Mucosa of rectum (tissue), 2 donors: ENCODE data around the gene ZFP90.
"Not testable (repeated sequence)": the region's sequence is repeated elsewhere in the genome, so short reads cannot be mapped to it uniquely, and the experiment has no call there.

Experiments used
- H3K27ac ChIP-seq, 2 donors: one replicate each; pipeline ENCODE4 v1.7.0; 2013; ENCODE audit warnings: inconsistent platforms in 2 of 2, low read depth in 2 of 2, low read length in 2 of 2
- H3K27me3 ChIP-seq, 2 donors: one replicate each; pipeline ENCODE4 v1.7.0; 2013; ENCODE audit warnings: low read length in 2 of 2; ENCODE audit not compliant: control insufficient read depth in 2 of 2, insufficient read depth in 2 of 2
- H3K36me3 ChIP-seq, 2 donors: one replicate each; pipeline ENCODE4 v1.7.0; 2013; ENCODE audit warnings: low read length in 2 of 2; ENCODE audit not compliant: control insufficient read depth in 2 of 2, insufficient read depth in 2 of 2
- H3K4me1 ChIP-seq, 2 donors: one replicate each; pipeline ENCODE4 v1.7.0; 2013; ENCODE audit warnings: low read length in 2 of 2, mild to moderate bottlenecking in 1 of 2; ENCODE audit not compliant: control insufficient read depth in 2 of 2, insufficient read depth in 2 of 2
- H3K4me3 ChIP-seq, 2 donors: one replicate each; pipeline ENCODE4 v1.7.0; 2013; ENCODE audit warnings: low read length in 2 of 2
- H3K9ac ChIP-seq, 2 donors: one replicate each; pipeline ENCODE4 v1.7.0; 2013; ENCODE audit warnings: low read length in 2 of 2, low read depth in 1 of 2, mild to moderate bottlenecking in 1 of 2
- H3K9me3 ChIP-seq, 2 donors: one replicate each; pipeline ENCODE4 v1.7.0; 2013; ENCODE audit warnings: low read length in 2 of 2; ENCODE audit not compliant: control insufficient read depth in 2 of 2
- donor health status: healthy.
- donor health status: Normal muscosa, but diverticular disease.

The ZFP90 gene

DNA sequence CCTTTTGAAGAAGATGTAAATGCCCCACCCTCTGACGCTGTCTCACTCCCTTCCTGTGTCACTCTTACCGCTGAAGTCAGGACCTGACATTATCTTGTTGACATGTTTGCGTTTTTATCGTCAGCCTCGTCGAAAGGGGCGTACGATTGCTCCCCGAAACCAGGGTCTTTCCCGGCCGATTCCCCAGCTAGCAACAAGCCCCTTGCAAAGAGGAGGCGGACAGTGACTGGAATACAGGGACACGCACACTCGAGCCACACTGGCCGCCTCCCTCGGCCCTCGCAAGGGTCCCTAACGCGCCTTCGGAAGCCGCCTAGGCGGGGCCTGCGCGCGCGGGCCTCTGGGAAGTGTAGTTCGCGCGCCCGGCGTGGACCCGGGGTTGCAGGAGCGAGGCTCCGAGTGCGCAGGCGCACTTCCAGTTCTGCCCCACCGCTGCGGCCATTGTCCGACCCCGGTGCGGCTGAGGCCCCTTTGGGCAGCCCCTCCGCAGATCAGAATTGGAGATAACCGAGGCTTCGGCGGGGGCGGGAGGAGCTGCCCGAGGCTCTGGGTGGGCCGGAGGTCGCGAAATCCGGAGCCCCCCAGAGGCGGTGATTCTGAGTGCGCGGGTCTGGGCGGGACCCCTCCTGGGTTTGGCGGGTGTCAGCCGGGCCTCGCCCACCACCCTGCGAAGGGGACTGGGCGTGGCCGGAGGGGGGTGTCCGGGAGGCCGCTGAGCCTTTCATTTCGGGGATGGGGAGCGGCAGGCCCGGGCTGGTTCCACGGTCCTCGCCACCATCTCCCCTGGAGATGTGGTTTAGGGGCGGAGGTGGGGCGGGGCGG lies at the start of gene ZFP90:
TSS of gene ZFP90 (plus strand) at position 412 of the 822 bp plus-strand sequence. CDS start 502 bp downstream, outside the sequence.
- Histone ChIP-seq H3K9me3 (no peaks in the 10 kb centered on the region), H3K4me3 (peak within 1 kb of the TSS; percentile 78 to 80), H3K4me1 (peaks cover 2 to 3% of the 10 kb centered on the region in 2 donors), H3K27ac (peak within 1 kb of the TSS; percentile 45 to 68), H3K9ac (peak within 1 kb of the TSS; percentile 66), H3K27me3 (no peaks in the 10 kb centered on the region), H3K36me3 (no peaks in the 10 kb centered on the region)

- H3K27ac ChIP-seq, result no peak overlapping the region
These were observed 48.7 kb upstream of the ZFP90 start for GRCh38 chr16:68490358-68490757.

GRCh38 chr16:68490829-68491575 lies 48.1 kb upstream of the ZFP90 start:
- H3K9me3 ChIP-seq, result no peaks in the 10 kb centered on the region
- H3K36me3 ChIP-seq, result no peaks in the 10 kb centered on the region
- H3K4me1 ChIP-seq, result peaks cover 23 to 43% of the 10 kb centered on the region in 2 donors
- H3K4me3 ChIP-seq, result no peak overlapping the region
- no peaks in the 10 kb centered on the region for H3K27me3 ChIP-seq
- H3K27ac ChIP-seq, result peak overlapping the region; percentile 9 to 41
- no peak overlapping the region for H3K9ac ChIP-seq

More at GRCh38 chr16:68490358-68490757, 48.7 kb upstream of the ZFP90 start:
- Histone ChIP-seq H3K4me1 (peaks cover 23 to 43% of the 10 kb centered on the region in 2 donors), H3K9me3 (no peaks in the 10 kb centered on the region), H3K9ac (no peak overlapping the region), H3K36me3 (no peaks in the 10 kb centered on the region), H3K4me3 (no peak overlapping the region), H3K27me3 (no peaks in the 10 kb centered on the region)

GRCh38 chr16:68491576-68491950 lies 47.5 kb upstream of the ZFP90 start:
- H3K27ac ChIP-seq, result peak overlapping the region in 1 of 2 donors; percentile 9
- no peaks in the 10 kb centered on the region for H3K36me3 ChIP-seq
- no peak overlapping the region for H3K9ac ChIP-seq
- peaks cover 21 to 41% of the 10 kb centered on the region in 2 donors for H3K4me1 ChIP-seq
- H3K9me3 ChIP-seq, result no peaks in the 10 kb centered on the region
- no peak overlapping the region for H3K4me3 ChIP-seq
- no peaks in the 10 kb centered on the region for H3K27me3 ChIP-seq

DNA sequence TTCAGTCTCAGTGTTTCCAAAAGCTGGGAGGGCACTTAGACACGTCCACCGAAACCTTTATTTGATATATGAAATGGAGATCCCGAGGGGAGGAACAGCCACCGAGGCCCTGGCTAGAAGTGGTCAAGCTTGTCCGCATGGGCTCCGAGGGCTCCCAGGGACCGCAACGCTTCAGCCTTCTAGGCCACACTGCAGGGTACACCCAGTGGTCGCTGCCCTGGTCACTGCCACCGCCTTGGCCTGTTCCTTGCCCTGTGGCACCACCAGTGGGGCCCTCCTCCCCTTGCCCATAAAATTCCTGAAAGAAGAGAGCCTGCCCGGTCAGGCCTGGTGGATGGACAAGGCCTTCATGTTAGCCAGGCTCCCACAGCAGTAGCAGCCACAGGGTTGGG lies 46.9 kb upstream of the ZFP90 start:
- H3K9me3 ChIP-seq, result no peaks in the 10 kb centered on the region
- no peaks in the 10 kb centered on the region for H3K27me3 ChIP-seq
- no peak overlapping the region for H3K4me3 ChIP-seq
- peak overlapping the region in 1 of 2 donors; percentile 55 for H3K9ac ChIP-seq
- peaks cover 17 to 36% of the 10 kb centered on the region in 2 donors for H3K4me1 ChIP-seq
- no peaks in the 10 kb centered on the region for H3K36me3 ChIP-seq
- peak overlapping the region; percentile 48 to 57 for H3K27ac ChIP-seq

DNA sequence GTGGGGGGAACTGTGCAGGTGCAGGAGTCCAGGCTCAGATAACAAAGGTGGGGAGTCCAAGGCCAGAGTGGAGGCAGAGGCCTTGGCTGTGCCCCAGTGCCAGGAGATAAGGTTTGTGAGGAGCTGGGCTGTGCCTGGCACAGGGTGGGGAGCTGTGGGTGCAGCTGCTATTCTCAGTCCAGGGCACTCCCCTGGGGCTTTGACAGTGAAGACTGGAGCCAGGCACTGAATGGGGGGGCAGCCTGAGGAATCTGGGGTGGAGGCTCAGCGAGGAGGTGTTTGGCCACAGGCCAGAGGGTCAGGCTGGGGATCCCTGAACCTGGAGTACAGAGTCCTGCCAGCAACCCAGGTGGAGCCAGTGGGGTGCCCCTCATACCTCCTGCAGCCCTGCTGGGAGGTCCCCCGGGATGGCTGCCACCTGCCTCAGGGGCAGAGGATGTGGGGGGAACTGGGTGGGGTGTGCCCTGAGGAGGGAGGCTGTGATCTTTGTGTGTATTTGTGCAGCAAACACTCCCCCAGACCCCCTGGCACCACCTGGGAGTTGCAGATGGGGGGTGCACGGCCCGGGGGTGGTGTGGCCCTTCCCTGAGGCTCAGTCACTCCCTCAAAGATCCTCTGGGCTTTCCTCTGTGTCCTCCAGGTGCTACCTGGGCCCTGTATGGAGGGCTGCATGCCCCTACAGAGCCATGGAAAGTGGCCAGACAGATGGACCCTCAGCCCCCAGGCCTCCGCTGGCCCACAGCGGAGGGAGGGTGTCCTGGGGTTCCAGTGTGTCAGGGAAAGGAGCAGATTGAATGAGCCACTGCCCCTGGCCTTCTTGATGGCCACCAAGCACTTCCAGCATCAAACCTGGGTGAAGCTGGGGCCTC lies 46.3 kb upstream of the ZFP90 start:
- Histone ChIP-seq H3K27ac (peak overlapping the region; percentile 42 to 48), H3K9me3 (no peaks in the 10 kb centered on the region), H3K27me3 (no peaks in the 10 kb centered on the region), H3K9ac (peak overlapping the region in 1 of 2 donors; percentile 18), H3K36me3 (no peaks in the 10 kb centered on the region), H3K4me1 (peaks cover 15 to 32% of the 10 kb centered on the region in 2 donors), H3K4me3 (no peak overlapping the region)

- no peaks in the 10 kb centered on the region for H3K36me3 ChIP-seq
- H3K27ac ChIP-seq, result no peak overlapping the region
- H3K9me3 ChIP-seq, result no peaks in the 10 kb centered on the region
- H3K4me3 ChIP-seq, result no peak overlapping the region
- no peaks in the 10 kb centered on the region for H3K27me3 ChIP-seq
- peaks cover 15 to 32% of the 10 kb centered on the region in 2 donors for H3K4me1 ChIP-seq
- H3K9ac ChIP-seq, result no peak overlapping the region
These were observed 45.5 kb upstream of the ZFP90 start for GRCh38 chr16:68493412-68494070.

- peaks cover 15 to 32% of the 10 kb centered on the region in 2 donors for H3K4me1 ChIP-seq
- not testable (repeated sequence) for H3K27ac ChIP-seq, H3K9ac ChIP-seq, H3K36me3 ChIP-seq, H3K4me3 ChIP-seq, H3K27me3 ChIP-seq, H3K9me3 ChIP-seq
These were observed 44.8 kb upstream of the ZFP90 start for GRCh38 chr16:68494261-68494660.

DNA sequence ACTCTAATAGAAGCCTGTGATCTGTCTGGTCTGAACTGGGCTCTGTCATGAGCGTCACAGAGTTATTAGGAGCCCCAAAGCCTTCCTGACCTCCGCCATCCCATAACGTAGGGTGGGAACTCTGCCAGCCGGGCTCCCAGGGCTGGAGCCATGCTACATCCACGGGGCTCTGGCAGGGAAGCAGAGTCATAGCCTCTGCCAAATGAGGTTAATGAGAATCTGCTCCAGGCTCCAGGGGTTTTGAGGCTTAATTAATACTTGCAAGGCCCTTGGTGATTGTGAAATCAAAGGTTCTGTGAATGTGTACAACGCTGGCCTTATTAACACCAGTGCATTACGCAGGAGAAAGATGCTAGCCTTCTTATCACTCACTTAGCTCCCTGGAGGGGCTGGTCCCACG lies 42.4 kb upstream of the ZFP90 start:
- Histone ChIP-seq H3K4me1 (peaks cover 9 to 14% of the 10 kb centered on the region in 2 donors), H3K36me3 (no peaks in the 10 kb centered on the region), H3K9ac (no peak overlapping the region), H3K9me3 (no peaks in the 10 kb centered on the region), H3K27me3 (no peaks in the 10 kb centered on the region), H3K4me3 (no peak overlapping the region), H3K27ac (no peak overlapping the region)
